ENCODE measurements around the gene SMO.

GRCh38 chr7:129144095-129144833 lies 44.2 kb upstream of the SMO start, which contains the start of gene TSPAN33:
- TF ChIP-seq CTCF (IDR thresholded peaks at IDR 0.05; ENCODE audit: low read length) (no peak), EZH2 (IDR thresholded peaks at IDR 0.05; ENCODE audit: borderline replicate concordance, low read length) (no peak)

All from OCI-LY1 (cell line).